Right lobe of liver (tissue), 6 donors: ENCODE data around the gene CELF4. TPM values are rescaled to one million over a fixed set of nuclear protein-coding genes. Genes with fewer than 3 reads are reported as not detected.

Experiments used
- ATAC-seq, 4 donors: fragments of 200-7000 bp; cut with Tn5 transposase; one replicate each; pipeline ENCODE4 v1.9.1; 2020; ENCODE audit warnings: mild to moderate bottlenecking in 4 of 4, moderate library complexity in 4 of 4
- DNase-seq, 3 donors: peaks; one replicate each; pipeline ENCODE4 v3.0.0-alpha.2; 2020
- H3K27ac ChIP-seq, 3 donors: fragments of 200-600 bp; one replicate each; pipeline ENCODE4 v1.8.0; 2022
- H3K27me3 ChIP-seq, 2 donors: fragments of 200-600 bp; one replicate each; pipeline ENCODE4 v1.8.0; 2022
- H3K36me3 ChIP-seq, 4 donors: fragments of 200-600 bp; sonication (generic) in 1 of 4; one replicate each; pipeline versions ENCODE4 v1.5.1 to v1.8.0; 2017 to 2022; ENCODE audit warnings: control low read depth in 1 of 4
- H3K4me1 ChIP-seq, 4 donors: fragments of 200-600 bp; sonication (generic) in 1 of 4; one replicate each; pipeline versions ENCODE4 v1.5.1 to v1.8.0; 2017 to 2022; ENCODE audit warnings: control low read depth in 1 of 4
- H3K4me3 ChIP-seq, 3 donors: fragments of 200-600 bp; one replicate each; pipeline ENCODE4 v1.8.0; 2022
- H3K9me3 ChIP-seq, 4 donors: fragments of 200-600 bp; sonication (generic) in 1 of 4; one replicate each; pipeline versions ENCODE4 v1.5.1 to v1.8.0; 2017 to 2022; ENCODE audit warnings: control low read depth in 1 of 4
- CTCF ChIP-seq, 4 donors: fragments of 200-600 bp in 3 of 4; fragments of 450-650 bp in 1 of 4; IDR thresholded peaks; one replicate each; pipeline versions ENCODE4 v1.5.1 to v1.8.0; 2016 to 2022; ENCODE audit warnings: antibody characterized with exemption in 4 of 4, mild to moderate bottlenecking in 2 of 4
- POLR2A ChIP-seq: fragments of 450-650 bp; IDR thresholded peaks from one replicate; pipeline ENCODE4 v1.6.1; 2017; ENCODE audit warnings: antibody characterized with exemption, mild to moderate bottlenecking
- WGBS: methylation state at CpG from one replicate; pipeline ENCODE4 v1.1.6; 2018; ENCODE audit warnings: low coverage, low lambda C conversion rate; ENCODE audit not compliant: insufficient coverage; ENCODE audit errors: missing lambda C conversion rate; 5-methylcytosine and 5-hydroxymethylcytosine counted together
- intact Hi-C, 2 donors: fragments of 100-400 bp; cut with DNase I; formaldehyde crosslinking; loops; one replicate each; pipeline versions ENCODE4 v1.11.2 to v1.14.1; 2022
- total RNA-seq, 6 experiments: library from RNA; depleted of rRNA in 2 of 6; stranded (reverse); fragments of >200 nt in 2 of 6; fragmentation: NEBNext Ultra II Directional in 3 of 6; extraction: Animal tissue kit (Norgen Biotek cat#: 25700) in 3 of 6; gene quantifications; one replicate each; pipeline versions ENCODE4 v1.1.0 to v1.2.4, GENCODE V29; 2016 to 2023
- donor health status: DM: no; HTN: yes; CAD: no.
- donor health status: DM: no; HTN: no; CAD: no.
- donor health status: DM: no; HTN: no; CAD: no.
- donor health status: DM: no; HTN: yes; CAD: no.
- donor health status: DM: no; HTN: yes; CAD: no.

CELF4 gene
- total RNA-seq, 6 experiments from 2014 or later = 0.06 TPM; not detected in 5

GRCh38 chr18:37584952-37585695 is 19.5 kb upstream of the CELF4 start:
- 28% methylated on average over 7 of the region's 7 CpGs for WGBS
- H3K4me1 ChIP-seq = no peaks in the 10 kb centered on the region
- no peak for DNase-seq
- no peak overlapping the region for H3K4me3 ChIP-seq
- H3K27me3 ChIP-seq = no peaks in the 10 kb centered on the region
- intact Hi-C loops = no loop called here
- no peak for TF ChIP-seq CTCF (IDR thresholded peaks at IDR 0.05)
- no peak for TF ChIP-seq POLR2A
- no peaks in the 10 kb centered on the region for H3K36me3 ChIP-seq
- H3K9me3 ChIP-seq = no peaks in the 10 kb centered on the region
- no peak overlapping the region for H3K27ac ChIP-seq
- ATAC-seq = no peak

DNA sequence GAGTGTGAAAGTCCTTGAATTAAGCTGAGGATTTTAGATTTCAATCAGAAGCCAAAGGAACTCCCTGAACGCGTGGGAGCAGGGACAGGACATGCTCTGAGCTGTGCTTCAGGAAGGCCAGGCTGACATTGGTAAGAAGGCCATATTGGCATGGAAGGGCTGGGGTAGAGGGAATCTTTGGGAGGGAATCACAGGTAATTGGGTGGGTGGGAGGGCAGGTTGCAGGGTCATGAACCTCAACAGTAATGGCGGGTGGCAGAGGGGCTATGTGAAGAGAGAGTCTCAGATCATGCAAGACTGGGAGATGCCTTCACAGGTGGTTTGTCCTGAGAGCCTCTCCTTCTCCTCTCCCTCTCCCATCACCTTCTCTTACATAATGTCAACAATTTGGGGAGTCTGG is 18.6 kb upstream of the CELF4 start:
- intact Hi-C loops = no loop called here
- no peaks in the 10 kb centered on the region for H3K36me3 ChIP-seq
- DNase-seq (no peak), ATAC-seq (no peak)
- TF ChIP-seq CTCF (IDR thresholded peaks at IDR 0.05) (no peak), POLR2A (no peak)
- no peaks in the 10 kb centered on the region for H3K4me1 ChIP-seq
- H3K27me3 ChIP-seq = no peaks in the 10 kb centered on the region
- no peak overlapping the region for H3K4me3 ChIP-seq
- H3K27ac ChIP-seq = no peak overlapping the region
- no peaks in the 10 kb centered on the region for H3K9me3 ChIP-seq
- WGBS = 81% methylated on average over 2 of the region's 3 CpGs

DNA sequence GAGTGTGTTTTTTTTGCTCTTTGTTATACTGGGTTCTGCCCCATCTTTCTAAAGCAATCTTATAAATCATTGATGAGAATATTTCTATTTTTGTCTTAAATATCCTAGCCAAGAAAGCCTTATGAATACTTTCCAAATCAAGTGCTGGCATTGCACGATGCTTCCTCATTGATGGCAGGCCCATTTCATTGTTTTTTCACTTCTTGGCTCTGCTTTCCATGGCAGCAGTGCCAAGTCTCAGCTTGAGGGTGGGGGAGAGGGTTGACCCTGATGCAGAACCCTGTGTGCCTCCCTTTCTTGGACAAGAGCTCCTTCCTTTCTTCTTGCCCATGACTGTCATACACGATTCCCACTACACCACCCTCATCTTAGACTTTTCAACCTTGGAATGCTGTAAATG is 16.7 kb upstream of the CELF4 start:
- Histone ChIP-seq H3K36me3 (no peaks in the 10 kb centered on the region), H3K27ac (no peak overlapping the region), H3K4me1 (no peaks in the 10 kb centered on the region), H3K27me3 (no peaks in the 10 kb centered on the region), H3K9me3 (no peaks in the 10 kb centered on the region), H3K4me3 (no peak overlapping the region)
- no peak for DNase-seq
- TF ChIP-seq CTCF (IDR thresholded peaks at IDR 0.05) = no peak
- no peak for TF ChIP-seq POLR2A
- ATAC-seq = no peak
- WGBS = 45% methylated on average over 2 of the region's 2 CpGs
- intact Hi-C loops = no loop called here

DNA sequence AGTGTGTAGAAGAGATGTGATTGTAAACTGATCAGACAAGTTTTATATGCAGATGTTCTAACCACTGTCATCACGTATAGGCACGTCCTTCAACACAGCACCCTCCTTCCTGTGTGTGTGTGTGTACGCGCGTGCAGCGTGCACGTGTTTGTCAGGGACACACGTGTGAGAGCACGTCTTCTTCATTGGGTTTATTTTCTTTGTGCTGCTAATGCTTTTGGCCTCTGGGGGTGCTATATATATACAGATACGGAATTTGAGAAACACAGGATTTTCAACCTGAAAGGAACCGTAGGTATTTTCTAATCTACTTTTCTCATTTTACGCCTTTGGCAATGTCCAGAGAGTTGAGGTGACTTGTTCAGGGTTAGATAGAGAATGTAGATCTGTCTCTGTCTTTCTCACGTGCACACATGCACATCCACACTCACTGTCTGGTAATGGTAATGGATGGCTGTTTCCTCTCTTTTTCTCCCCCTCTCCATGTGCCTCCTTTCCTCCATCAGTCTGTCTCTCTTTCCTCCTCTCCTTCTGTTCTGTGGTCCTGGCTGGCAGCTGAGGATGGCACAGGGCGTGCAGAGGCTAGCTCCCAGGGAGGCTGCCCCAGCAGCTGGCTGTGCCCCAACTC is 13.4 kb upstream of the CELF4 start:
- no peak for TF ChIP-seq POLR2A
- peak; percentile 14 to 57 (median 45) for TF ChIP-seq CTCF (IDR thresholded peaks at IDR 0.05)
- H3K4me3 ChIP-seq = no peak overlapping the region
- intact Hi-C loops = no loop called here
- H3K27ac ChIP-seq = no peak overlapping the region
- no peaks in the 10 kb centered on the region for H3K9me3 ChIP-seq
- ATAC-seq (peak; percentile 50 to 67 (median 58)), DNase-seq (no peak)
- no peaks in the 10 kb centered on the region for H3K36me3 ChIP-seq
- H3K4me1 ChIP-seq = no peaks in the 10 kb centered on the region
- no peaks in the 10 kb centered on the region for H3K27me3 ChIP-seq
- 13% methylated on average over 14 of the region's 14 CpGs for WGBS
